ENCODE data around the gene PHLDB1.
"Not testable (repeated sequence)": the region's sequence is repeated elsewhere in the genome, so short reads cannot be mapped to it uniquely, and the experiment has no call there.

Gene PHLDB1

GRCh38 chr11:118605116-118605867 lies 2.1 kb upstream of the PHLDB1 start:
- DNase-seq (ENCODE audit: low read depth, low spot score): no peak

- no peak for DNase-seq (ENCODE audit: low read depth, low spot score)
Observed at GRCh38 chr11:118606157-118606843, 1.1 kb upstream of the PHLDB1 start.

GRCh38 chr11:118606844-118607228 lies 579 bp upstream of the PHLDB1 start:
- no peak for DNase-seq (ENCODE audit: low read depth, low spot score)

GRCh38 chr11:118608360-118609227 lies 1.2 kb downstream of the PHLDB1 start:
- DNase-seq (ENCODE audit: low read depth, low spot score): peak; percentile 56

GRCh38 chr11:118609380-118610224 lies 2.2 kb downstream of the PHLDB1 start:
- no peak for DNase-seq (ENCODE audit: low read depth, low spot score)

GRCh38 chr11:118610225-118610772 lies 2.9 kb downstream of the PHLDB1 start:
- no peak for DNase-seq (ENCODE audit: low read depth, low spot score)

- peak; percentile 66 for DNase-seq (ENCODE audit: low read depth, low spot score)
Observed at GRCh38 chr11:118610773-118611432, 3.5 kb downstream of the PHLDB1 start.

- DNase-seq (ENCODE audit: low read depth, low spot score): not testable (repeated sequence)
Observed at GRCh38 chr11:118611433-118611795, 4.0 kb downstream of the PHLDB1 start.

- no peak for DNase-seq (ENCODE audit: low read depth, low spot score)
Observed at GRCh38 chr11:118612378-118612777, 5.0 kb downstream of the PHLDB1 start.

- no peak for DNase-seq (ENCODE audit: low read depth, low spot score)
Observed at GRCh38 chr11:118614511-118614910, 7.1 kb downstream of the PHLDB1 start.

- DNase-seq (ENCODE audit: low read depth, low spot score): no peak
Observed at GRCh38 chr11:118615282-118615975, 8.0 kb downstream of the PHLDB1 start.

- DNase-seq (ENCODE audit: low read depth, low spot score): no peak
Observed at GRCh38 chr11:118615976-118616371, 8.6 kb downstream of the PHLDB1 start.

GRCh38 chr11:118618115-118618990 lies 10.9 kb downstream of the PHLDB1 start:
- no peak for DNase-seq (ENCODE audit: low read depth, low spot score)

GRCh38 chr11:118618991-118619375 lies 11.6 kb downstream of the PHLDB1 start:
- no peak for DNase-seq (ENCODE audit: low read depth, low spot score)

- no peak for DNase-seq (ENCODE audit: low read depth, low spot score)
Observed at GRCh38 chr11:118619444-118620197, 12.2 kb downstream of the PHLDB1 start.

GRCh38 chr11:118620529-118621070 lies 13.2 kb downstream of the PHLDB1 start:
- DNase-seq (ENCODE audit: low read depth, low spot score): no peak

- DNase-seq (ENCODE audit: low read depth, low spot score): no peak
Observed at GRCh38 chr11:118621071-118621783, 13.8 kb downstream of the PHLDB1 start.
